GM12892 (cell line): ENCODE measurements around the gene SEMA5B.

Experiments
- POLR2A ChIP-seq: IDR thresholded peaks from 2 replicates; pipeline ENCODE4 v1.6.1; 2011; ENCODE audit warnings: low read depth, low read length, control low read depth
- TAF1 ChIP-seq: IDR thresholded peaks from 2 replicates; pipeline ENCODE4 v1.6.1; 2011; ENCODE audit warnings: low read depth, mild to moderate bottlenecking, control low read depth, low read length, borderline replicate concordance

DNA sequence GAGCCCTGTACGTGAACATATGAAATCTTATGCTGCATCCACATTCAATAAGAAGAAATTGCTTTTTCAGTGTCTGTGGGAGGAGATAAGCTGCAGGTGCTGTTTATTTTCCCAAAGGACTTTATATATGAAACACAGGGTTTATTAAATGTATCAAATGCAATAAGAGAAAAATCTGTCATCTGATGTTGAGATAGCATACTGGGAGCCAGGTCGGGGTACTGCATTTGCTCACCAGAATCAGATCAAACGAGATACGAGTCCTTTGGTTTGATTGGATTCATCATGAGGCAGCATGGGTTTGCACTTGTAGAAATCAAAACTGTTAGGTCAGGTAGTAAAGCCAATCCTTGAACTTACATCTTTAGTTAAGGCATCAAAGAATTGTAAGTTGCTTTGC, 141.3 kb downstream of the SEMA5B start:
- TF ChIP-seq POLR2A (no peak), TAF1 (no peak)
